Dedifferentiated amniotic fluid mesenchymal stem cell (primary cell): ENCODE data around the gene STX4.

Experiments
- DNase-seq: peaks from one replicate; pipeline ENCODE4 v3.0.0-alpha.2; 2016; ENCODE audit errors: extremely low spot score

Gene STX4

DNA sequence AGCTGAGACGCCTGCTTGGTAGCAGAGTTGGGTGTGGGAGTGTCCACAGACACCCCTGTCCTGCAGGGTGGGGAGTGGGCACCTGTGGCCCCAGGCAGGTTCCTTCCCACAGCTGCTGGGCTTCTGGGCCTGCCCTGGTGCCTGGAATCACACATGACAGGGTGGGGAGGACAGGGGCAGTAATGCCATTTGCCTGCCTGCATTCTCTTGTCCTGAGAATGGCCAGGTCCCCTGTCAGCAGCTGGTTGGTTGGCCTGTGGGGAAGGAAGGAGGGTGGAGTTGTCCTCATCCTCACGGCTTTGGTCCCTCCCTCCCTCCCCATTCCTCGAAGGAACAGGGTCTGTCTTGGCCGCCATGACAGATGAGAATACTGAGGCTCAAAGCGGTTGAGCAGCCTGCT, 50.2 kb downstream of the STX4 start:
- DNase-seq: no peak

DNA sequence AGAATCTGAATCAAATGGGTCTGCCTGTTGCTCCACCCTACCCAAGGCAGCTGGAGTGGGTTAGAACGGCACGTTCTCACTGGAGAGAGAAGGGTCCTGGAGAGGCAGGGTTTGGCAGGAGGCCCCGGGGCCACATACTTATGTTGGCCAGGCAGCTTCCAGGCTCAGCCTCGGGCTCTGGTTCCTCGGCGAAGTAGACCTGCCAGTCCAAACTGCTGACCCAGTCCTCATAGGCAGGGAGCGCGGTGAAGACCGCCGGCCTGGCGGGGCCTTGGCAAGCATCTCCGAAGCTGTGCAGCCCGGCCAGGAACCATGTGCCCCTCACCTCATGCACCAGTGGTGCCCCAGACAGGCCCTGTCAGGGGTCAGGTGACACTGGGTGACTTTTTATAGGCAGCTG, 50.6 kb downstream of the STX4 start:
- no peak for DNase-seq

DNA sequence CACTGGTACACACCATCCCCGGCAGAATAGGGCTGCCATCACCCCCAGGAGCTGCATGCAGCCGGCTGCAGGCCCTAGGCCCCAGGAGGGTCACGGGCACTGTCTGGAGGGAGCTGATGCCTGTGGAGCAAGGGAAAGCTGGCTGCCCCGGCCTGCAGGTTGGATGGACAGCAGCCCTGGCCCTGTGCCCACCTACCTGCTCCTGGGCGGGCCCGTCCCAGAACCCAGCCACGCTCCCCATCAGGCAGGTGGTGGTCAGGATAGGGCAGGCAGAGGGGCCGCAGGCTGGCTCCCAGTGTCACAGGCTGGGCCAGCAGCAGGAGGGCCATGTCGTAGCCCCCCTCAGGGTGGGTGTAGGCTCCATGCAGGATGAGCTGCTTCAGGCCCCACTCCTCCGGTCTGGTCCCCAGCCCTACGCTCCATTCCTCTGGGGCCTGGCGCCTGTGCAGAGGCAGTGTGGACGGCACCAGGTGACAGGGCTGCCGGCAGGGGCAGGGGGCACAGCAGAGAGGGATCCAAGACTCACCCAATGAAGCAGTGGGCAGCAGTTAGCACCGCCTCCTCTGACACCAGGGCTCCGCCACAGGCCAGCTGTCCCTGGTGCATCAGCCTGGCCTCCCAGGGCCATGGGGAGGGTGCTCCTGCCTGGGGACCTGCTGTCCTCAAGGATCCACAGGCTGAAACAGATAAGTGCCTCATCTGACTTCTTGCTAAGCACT, 51.4 kb downstream of the STX4 start:
- no peak for DNase-seq

- DNase-seq: no peak
Observed at GRCh38 chr16:31085411-31085810, 52.1 kb downstream of the STX4 start.

- no peak for DNase-seq
Observed at GRCh38 chr16:31085873-31086628, 52.7 kb downstream of the STX4 start.

- DNase-seq: no peak
Observed at GRCh38 chr16:31086629-31086906, 53.2 kb downstream of the STX4 start.

- DNase-seq: no peak
Observed at GRCh38 chr16:31087481-31087880, 54.1 kb downstream of the STX4 start.

- no peak for DNase-seq
Observed at GRCh38 chr16:31087971-31088370, 54.6 kb downstream of the STX4 start.

- DNase-seq: no peak
Observed at GRCh38 chr16:31088459-31089183, 55.3 kb downstream of the STX4 start, which contains the start of gene PRSS53. Gene PRSS53 (minus strand): TSS chr16:31088943. CDS start chr16:31088809, 134 bp downstream.

- no peak for DNase-seq
Observed at GRCh38 chr16:31089199-31089598, 55.8 kb downstream of the STX4 start.
